NK-92 (cell line): ENCODE data around the gene NUDT21.
"Not testable (repeated sequence)": the region's sequence is repeated elsewhere in the genome, so short reads cannot be mapped to it uniquely, and the experiment has no call there.

Experiments
- DNase-seq: peaks from one replicate; lab custom pipeline; 2025; ENCODE audit not compliant: unreplicated experiment; lab: John Stamatoyannopoulos, UW

NUDT21 gene

DNA sequence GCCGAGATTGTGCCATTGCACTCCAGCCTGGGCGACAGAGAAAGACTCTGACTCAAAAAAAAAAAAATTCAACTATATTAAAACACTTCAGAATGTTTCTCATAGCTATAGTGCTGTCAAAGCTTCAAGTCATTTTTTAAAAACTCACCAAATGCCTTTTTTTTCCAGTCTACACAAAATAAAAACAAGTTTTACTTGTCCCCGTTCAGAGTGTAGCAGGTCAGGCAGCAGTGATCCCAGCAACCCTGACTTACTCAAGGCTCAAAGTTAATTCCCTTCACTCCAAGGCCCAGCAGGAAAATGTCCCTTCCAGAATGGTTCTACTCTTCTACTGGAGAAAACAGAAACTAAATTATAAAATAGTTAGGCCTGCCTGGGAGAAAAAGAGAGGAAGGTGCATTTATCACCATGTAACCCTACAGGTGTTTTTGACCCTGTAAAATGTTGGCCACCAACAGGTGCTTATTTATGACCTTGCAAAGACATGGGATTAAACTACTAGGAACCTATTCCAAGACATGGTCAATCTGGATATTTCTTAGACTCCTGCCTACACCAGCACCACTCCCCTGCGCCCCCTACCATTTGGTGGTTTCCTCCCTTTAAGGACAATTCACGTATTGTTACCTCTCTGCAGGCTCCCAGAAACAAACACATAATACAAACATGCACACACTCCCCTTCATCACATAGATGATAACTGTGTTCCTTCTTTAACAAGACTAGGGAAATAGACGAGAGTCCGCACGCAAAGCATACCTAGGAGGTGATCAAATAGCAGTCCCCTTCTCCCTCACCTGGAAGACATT is 31.2 kb downstream of the NUDT21 start:
- no peak for DNase-seq

DNA sequence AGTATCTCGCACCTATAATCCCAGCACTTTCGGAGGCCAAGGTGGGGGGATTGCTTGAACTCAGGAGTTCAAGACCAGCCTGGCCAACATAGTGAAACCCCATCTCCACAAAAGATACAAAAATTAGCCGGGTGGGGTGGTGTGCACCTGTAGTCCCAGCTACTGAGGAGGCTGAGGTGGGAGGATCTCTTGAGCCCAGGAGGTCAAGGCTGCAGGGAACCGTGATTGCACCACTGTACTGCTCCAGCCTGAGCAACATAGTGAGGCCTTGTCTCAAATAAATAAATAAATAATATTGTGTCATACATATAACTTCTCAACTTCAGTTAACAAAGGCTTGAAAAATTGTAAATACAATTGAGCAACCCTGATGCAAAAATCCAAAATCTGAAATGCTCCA is 34.0 kb downstream of the NUDT21 start:
- no peak for DNase-seq

DNA sequence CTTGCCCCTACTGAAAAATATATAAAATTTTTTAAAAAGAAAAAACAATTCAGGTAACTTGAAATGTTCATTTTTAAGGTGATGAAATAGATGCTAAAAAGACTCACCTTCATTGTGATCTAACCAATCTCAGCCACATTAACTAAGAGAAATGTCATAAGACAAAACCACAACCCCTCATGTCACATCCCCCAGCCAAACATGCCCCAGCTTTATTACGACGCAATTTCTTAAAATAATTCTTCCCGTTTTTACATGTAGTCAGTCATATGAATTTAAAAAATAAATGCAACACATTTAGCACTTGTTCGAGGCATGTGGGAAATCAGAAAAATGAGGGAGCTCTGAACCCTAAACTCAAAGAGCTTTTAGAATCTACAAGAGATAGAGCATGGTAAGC is 35.3 kb downstream of the NUDT21 start:
- DNase-seq, result no peak

DNA sequence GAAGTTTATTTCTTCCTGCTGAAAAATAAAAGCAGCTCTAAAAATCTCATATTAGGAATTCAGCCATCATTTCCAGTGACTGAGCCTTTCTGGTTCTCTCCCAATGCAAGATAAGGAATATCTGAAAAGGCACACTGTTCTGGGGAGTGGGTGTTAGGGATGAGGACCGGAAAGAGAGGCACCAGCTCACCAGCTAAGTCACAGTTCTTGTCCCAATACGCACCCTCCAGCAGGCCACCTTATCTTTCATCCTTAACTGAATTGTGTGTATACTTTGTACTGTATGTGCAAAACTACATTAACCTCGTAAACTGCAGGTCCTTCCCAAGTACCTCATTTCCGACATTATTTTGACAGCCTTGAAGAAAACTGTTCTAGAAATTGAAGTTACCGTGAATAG is 36.8 kb downstream of the NUDT21 start:
- no peak for DNase-seq

DNA sequence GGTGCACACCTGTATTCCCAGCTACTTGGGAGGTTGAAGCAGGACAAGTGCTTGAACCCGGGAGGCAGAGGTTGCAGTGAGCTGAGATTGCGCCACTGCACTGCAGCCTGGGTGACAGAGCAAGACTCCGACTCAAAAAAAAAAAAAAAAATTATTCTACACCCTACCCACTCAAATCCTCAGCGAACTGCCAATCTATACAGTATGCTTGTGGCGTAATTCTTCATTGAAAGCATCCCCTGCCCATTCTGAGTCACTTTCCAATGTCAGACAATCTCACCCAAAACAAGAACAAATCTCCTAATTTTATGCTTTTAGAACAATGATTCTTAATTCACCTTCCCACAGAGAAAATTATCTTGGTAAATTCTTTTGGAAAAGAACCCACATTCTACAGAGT is 37.8 kb downstream of the NUDT21 start:
- no peak for DNase-seq

DNA sequence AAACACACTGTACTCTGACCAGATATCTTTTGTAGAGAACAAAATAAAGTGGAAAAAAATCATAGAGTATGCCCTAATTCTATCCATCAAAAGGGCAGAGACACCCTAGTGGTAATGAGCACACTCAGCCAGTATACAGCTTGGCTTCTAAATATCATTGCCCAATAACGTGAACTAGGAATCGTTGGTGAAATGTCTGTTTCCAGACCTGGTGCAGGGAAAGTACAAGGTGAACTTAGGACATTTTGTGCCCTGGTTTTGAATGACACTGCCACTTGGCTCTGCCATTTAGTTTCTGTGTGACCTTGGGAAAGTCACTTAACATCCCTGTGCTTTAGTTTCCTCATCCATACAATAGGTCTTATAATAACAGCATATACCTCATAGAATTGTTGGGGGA is 39.5 kb downstream of the NUDT21 start:
- no peak for DNase-seq

DNA sequence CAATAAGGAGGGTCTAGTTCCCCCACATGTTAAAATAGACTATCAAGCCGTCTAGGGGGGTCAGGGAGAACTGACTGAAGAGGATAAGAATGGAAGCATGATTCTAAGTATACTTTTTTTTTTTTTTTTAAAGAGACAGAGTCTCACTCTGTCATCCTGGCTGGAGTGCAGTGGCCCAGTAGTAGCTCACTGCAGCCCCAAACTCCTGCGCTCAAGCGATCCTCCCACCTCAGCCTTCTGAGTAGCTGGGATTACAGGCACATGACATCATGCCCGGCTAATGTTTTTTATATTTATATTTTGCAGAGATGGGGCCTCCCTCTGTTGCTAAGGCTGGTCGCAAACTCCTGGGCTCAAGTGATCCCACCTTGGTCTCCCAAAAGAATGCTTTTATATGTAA is 40.0 kb downstream of the NUDT21 start:
- no peak for DNase-seq

DNA sequence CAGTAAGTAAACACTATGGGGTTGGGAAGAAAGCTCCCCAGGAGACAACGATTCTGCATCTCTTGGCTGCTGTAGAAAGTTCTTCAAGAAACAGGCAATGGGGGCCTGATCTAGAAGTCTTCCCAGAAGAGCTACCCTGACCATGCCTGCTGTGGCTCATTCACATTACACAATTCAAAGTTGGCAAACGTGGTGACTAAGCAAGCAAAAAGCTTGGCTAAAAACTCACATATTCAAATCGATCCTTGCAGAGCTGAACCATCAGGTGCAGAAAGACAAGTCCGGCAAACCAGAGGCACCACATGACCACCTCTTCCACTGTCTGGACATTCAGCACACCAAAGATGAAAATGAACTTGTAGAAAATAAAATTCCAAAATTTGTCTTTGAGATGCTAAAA is 41.9 kb downstream of the NUDT21 start:
- DNase-seq, result no peak

DNA sequence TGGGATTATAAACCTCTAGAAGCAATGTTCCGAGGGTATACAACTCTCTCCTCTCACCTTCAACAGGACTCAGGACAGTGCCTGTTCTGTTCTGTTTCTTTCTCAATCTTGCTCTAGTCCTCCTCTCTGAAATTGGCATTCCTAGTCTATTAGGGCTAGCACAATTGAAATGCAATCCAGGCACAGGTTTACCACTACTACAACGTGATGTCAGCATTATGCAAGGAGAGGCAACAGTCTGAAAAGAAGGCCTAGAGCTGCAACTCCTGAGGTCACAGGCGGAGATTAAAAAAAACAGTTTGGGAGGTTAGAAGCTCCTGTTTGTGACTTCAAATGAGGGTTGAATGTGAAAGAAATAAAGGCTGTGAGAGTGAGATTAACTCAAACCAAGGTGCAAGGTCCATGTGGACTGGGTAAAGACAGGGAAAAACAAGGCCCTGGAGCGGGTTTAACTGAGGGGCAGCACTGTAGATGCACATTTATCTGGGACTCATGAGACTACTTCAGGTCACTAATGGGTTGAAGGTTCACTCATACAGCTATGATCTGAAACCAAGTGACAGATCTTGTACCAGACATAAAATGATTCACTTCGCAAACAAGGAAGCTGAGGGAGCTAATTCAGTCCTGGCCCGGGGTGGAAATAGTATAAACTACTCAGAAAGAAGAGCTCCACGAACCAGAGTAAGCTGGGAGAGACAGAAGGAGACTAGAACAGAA is 42.6 kb downstream of the NUDT21 start:
- no peak for DNase-seq

DNA sequence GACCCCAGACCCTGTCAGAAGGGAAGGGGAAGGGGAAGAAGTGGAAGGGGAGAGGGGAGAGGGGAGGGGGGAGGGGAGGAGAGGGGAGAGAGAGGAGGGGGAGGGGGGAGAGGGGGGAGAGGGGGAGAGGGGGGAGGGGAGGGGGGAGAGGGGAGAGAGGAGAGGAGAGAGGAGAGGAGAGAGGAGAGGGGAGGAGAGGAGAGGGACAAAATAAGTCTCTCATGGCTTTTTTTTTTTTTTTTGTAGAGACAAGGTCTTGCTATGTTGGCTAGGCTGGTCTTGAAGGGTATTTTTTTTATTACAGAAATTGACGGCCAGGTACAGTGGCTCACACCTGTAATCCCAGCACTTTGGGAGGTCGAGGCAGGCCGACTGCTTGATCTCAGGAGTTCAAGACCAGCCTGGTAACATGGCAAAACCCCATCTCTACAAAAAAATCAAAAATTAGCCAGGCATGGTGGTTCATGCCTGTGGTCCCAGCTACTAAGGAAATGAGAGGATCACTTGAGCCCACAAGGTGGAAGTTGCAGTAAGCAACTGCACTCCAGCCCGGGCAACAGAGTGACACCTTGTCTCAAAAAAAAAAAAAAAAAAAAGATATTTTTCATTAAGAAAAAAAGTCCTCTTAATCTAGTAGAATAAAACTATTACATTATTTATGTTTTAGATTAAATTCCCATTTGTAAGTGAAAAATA is 45.0 kb downstream of the NUDT21 start:
- no peak for DNase-seq

DNA sequence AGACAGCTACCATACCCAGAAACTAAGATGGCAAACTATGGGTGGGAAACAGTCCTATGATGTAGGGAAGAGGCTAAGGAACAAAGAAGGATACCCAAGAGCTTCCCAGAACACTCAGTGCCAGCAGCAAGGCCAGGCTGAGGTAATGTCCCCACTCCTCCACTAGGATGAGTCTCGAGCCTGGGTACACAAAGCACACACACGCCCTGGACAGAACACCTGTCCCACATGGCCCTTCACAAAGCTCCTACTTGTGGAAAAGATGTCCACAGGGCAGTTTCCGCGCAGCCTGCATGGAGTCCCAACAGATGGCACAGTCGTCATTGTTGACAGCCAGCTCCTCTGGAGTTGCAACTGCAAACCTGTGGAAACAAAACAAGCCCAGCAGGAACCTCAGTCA is 49.6 kb downstream of the NUDT21 start:
- DNase-seq, result no peak

DNA sequence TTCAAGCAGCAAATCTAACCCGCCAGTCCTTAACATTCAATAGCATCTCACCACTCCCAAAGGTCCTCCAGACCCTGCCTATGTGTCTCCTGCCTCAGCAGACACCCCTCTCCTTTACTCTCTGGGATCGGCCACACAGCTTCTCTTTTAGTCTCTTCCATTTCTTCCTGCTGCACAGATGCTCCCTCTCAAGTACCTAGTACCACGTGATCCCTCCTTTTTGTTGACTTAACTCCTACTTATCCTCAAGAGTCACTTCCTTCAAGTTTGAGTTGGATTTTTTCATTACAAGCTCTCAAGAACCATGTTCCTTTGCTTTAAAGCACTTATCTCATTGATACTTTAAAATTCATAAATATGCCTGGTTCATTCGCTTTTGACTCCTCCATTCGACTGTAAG is 50.7 kb downstream of the NUDT21 start:
- DNase-seq, result no peak

DNA sequence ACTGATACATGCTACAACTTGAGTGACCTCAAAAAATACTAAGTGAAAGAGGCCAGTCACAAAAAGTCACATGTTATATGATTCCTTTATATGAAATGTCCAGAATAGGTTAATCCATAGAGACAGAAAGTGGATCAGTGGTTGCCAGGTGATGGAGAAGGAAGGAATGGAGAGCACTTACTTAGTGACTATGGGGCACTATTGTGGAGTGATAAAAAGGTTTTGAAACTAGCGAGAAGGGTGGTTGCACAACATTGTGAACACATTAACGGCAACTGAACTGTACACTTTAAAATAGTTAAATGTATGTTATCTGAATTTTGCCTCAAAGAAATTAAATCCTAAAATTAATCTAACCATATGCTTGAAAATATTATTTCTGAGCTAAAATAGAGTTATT is 51.6 kb downstream of the NUDT21 start:
- no peak for DNase-seq

DNA sequence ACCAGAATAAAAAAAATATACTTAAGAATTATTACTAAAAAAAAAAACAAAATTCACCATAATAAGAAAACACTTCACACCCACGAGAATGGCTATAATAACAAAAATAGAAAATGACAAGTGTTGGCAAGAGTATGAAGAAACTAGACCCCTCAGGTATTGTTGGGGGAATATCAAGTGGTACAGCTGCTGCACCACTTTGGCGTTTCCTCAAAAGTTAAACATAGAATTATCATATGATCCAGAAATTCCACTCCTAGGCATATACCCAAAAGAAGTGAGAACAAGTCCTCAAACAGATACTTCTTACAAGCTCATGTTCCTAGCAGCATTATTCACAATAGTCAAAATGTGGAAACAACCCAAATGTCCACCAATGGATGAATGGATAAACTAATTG is 52.1 kb downstream of the NUDT21 start:
- no peak for DNase-seq

DNA sequence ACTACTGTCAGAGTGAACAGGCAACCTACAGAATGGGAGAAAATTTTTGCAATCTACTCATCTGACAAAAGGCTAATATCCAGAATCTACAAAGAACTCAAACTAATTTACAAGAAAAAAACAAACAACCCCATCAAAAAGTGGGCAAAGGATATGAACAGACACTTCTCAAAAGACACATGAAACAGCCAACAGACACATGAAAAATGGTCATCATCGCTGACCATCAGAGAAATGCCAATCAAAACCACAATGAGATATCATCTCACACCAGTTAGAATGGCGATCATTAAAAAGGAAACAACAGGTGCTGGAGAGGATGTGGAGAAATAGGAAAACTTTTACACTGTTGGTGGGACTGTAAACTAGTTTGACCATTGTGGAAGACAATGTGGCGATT is 54.4 kb downstream of the NUDT21 start:
- DNase-seq, result not testable (repeated sequence)

DNA sequence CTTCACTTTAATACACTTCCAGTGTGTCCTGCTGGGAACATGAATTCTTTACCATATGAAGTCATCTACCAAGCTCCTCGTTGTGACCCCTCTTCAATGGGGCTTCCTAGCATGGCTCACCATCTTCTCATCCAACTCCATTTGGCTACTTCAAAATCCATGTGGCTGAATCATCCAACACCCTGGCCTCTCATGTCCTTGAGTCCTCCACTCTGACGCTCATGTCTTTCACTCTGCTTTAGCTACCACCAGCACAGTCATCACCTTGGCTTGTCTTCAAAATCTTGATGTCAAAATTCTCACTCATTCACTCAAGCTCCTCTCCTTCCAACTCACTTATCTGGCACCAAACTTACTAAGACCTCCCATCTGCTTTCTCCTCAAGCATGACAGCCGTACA is 61.6 kb downstream of the NUDT21 start:
- DNase-seq, result no peak

DNA sequence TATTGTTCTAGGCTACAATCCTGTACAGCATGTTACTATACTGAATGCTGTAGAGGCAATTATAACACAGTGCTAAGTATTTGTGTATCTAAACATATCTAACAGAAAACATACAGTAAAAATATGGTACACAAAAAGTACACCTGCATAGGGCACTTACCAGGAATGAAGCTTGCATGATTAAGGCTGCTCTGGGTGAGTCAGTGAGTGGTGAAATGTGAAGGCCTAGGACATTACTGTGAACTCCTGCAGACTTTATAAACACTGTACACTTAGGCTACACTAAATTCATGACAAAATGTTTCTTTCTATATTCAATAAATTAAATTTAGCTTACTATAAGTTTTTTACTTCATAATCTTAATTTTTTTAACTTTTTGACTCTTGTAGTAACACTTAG is 62.9 kb downstream of the NUDT21 start:
- no peak for DNase-seq

DNA sequence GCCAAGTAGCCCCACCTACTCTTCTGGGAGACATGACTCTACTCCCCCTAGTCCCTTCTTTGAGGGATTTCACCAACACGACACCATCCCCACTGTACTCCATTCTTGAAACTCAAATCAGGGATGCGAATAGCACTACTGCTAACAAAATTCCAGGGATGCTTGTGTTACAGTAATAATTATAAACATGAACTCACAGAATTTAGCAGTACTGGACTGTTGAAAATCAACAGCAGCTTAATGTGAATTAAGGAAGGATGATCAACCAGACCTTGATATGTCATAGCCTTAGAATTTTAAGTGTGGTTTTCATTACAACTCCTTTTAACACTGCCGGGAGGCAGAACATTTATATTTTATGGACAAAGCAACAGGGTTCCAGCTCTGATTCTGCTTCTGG is 63.7 kb downstream of the NUDT21 start:
- DNase-seq, result no peak

DNA sequence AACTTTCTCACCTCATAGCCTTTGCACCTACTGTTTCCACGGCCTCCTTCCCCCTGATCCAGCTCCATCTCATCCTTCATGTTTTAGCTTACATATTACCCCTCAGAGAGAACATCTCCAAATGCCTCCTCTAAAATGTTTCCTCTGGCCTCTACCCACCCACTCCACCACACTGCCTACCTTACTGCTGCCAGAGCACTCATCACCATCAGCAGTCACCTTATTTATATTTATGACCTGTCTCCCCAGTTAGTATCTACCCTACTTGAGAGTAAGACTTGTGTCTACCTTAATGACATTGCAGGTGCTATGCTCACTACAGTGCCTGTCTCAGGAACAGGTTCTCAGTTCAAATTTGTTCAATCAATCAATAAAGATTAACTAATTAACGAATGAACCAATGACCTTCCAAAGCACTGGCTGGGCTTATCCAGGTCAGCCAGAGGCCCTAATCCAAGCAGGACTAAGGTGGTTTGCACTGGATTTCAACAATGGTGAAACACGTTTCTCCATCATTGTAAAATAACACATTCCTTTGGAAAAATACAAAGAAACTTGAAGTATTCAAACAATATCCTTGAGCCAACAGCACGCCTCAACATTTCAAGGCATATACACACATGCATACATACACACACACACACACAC is 66.9 kb downstream of the NUDT21 start:
- DNase-seq, result no peak

DNA sequence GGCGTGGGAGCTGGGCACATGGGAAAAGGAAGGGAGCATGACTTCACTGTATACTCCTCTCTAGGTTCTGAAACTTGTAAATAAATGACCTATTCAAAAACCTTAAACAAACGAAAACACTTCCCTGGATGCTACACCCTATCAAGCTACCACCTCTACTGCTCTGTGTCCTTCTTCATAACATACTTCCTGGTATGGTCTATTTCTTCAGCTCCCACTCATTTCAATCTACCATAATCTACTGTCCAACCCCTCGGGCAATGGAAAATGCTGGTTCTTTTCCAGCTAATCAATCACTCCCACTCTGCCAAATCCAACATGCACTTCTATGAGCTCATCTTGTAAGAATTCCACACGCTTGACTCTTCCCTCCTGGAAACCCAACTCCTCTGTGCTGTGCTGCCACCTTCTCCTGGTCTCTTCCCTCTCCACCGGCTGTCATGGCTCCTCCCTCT is 68.2 kb downstream of the NUDT21 start:
- no peak for DNase-seq

DNA sequence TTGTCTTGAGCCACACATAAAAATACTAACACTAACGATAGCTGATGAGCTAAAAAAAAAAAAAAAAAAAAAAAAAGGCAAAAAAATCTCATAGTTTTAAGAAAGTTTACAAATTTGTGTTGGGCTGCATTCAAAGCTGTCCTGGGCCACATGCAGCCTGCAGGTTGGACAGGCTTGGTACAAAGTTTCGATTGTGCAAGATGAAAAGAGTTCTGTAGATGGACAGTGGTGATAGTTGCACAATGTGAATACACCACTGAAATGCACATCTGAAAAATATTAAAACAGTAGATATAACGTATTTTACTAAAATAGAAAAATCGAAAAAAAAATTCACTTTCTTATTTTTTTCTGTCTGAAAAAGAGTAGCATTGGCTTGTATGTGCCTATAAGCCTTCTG is 68.7 kb downstream of the NUDT21 start:
- DNase-seq, result no peak
